GM21447 (cell line): ENCODE results near the gene PUM1.

Experiments
- ATAC-seq: cut with Tn5 transposase; IDR thresholded peaks from one replicate; pipeline ENCODE4 v1.9.1; 2021; ENCODE audit not compliant: unreplicated experiment

The PUM1 gene

DNA sequence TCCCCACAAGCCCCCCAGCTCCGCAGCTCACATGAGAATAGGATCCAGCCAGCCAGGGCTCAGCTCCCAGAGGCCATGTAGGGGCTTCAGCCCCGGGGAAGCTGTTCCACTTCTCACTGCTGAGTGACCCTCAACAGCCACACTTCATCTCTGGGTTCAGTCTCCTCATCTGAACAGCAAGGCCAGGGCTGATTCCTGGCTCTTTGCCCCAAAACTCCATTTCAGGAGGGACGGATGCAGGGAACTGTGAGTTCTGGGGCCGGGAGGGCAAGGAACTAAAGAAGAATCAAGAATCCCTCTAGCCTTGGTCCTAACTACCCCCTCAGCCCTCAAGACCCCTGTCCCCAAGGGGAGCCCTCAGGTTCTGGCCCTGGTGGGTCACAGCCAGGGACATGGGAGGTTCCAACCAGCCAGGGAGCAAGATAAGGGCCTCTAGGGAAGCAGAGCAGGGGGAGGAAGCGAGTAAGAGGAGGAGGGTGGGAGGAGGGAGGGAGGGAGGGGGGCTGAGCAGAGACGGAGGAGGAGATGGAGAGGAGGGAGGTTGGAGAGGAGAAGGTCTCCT, 170.1 kb downstream of the PUM1 start:
- no peak for ATAC-seq

DNA sequence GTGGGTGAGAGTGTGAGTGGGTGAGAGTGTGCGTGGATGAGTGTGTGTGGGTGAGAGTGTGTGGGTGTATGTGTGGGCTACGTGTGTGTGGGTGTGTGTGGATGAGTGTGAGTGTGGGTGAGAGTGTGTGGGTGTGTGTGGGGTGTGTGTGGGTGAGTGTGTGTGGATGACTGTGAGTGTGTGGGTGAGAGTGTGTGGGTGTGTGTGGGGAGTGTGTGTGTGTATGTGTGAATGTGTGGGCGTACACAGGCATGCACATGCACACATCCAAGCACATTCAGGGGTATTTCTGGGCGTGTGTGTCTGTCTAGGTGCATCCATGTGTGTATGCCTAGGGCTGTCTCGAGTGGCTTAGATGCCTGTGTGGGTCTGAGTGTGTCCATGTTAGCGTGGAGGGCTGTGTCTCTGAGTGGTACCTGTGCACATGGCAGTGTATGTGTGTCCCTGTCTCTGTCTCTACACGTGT, 171.0 kb downstream of the PUM1 start:
- no peak for ATAC-seq

DNA sequence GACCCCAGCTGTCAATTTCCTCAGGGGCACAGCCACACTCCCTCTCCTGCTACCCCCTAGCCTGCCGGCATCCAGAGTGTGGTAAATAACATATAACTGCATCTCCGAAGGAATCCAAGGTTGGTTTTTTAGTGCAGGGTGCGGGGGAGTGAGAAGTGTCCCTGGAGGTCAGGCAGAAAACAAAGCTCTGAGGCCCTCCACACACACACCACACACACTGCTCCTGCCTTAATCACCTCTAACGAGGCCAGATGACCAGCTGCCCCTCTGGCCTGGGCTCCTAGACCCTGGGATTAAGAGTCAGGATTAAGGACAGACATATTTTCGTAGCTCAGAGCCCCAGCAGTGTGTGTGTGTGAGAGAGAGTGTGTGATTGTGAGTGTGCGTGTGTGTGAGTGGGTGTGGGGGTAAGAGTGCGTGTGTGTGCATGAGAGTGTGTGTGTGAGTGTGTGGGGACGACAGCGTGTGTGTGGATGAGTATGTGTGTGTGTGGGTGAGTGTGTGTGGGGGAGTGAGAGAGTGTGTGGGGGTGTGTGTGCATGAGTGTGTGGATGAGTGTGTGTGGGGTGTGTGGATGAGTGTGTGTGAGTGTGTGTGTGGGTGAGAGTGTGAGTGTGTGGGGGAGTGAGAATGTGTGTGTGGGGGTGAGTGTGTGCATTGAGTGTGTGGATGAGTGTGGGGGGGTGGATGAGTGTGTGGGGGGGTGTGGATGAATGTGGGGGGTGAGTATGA, 171.6 kb downstream of the PUM1 start:
- ATAC-seq, result no peak

DNA sequence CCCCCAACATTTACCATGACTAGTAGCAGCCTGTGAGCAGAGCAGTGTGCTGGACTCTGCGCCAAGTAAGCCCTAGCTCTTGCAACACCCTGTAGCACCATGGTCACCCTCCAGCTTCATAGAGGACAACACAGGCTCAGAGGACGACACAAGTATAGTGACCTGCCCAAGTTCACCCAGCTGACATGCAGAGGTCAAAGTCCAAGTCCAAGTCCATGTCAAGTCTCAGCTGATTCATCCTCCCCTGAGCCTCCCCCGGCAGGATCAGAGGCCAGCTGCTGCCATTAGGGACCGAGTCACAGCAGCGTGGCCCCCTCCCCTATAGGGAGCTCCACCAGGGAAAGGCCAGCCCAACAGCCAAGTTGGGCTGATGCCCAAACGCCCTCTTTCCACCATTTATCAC, 172.8 kb downstream of the PUM1 start:
- no peak for ATAC-seq

DNA sequence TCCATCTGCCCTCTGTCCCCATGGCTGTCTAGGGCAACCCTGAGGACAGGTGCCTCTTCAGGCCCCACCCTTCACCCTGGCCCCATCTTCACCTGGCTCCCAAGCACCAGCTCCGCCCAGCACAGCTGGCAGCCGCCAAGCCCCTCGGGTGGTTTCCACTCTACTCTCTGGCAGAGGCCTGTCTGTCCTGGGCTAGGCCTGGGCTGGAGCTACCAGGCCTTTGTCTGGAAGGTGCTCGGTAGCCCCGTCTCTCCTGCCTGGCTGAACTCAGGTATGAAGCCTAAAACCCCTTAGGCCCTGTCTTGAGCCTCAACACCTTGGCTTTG, 174.3 kb downstream of the PUM1 start:
- ATAC-seq, result no peak

DNA sequence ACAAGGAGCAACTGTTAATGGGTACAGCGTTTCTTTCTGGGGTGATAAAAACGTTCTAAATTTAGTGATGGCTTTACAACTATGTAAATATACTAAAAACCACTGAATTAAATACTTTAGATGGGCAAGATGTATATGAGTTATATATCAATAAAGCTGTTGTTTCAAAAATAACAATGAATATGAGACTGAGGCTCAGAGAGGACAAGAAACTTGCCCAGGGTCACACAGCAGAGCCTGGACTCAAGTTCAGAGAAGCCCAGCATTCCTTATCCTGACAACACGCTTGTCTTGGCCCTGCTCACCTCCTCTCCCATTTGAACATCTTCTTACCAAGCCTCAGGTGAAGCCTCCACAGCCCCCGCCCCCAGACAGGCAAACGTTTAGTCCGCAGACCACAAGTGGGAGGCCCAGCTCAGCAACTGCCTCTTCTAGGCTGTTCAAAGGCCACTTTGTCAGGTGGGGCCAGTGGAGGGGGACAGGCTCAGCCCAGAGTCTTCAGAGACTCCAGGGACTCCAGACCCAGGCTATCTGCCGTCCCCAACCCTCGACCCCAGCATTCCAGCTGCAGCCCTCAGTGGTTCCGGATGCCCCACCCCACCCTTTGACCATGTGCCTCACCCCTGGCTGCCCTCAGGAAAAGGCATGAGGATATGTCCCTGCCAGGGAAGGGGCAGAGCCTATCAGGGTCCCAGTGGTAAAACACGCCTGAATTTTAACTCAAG, 174.9 kb downstream of the PUM1 start:
- ATAC-seq, result no peak

DNA sequence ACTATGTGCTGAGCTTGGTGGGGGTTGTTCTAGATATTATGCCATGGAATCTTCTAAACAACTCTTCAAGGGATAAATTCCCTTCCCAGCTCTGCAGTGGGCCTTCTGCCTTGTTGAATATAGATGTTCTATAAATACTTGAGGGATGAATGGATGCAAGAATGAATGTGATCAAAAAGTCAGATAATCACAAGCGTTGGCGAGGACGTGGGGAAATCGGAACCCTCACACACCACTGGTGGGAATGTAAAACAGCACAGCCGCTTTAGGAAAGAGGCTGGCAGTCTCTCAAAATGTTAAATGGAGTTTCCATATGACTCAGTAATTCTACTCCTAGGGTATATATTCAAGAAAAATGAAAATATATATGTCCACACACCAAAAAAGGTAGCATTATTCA, 176.0 kb downstream of the PUM1 start:
- no peak for ATAC-seq

DNA sequence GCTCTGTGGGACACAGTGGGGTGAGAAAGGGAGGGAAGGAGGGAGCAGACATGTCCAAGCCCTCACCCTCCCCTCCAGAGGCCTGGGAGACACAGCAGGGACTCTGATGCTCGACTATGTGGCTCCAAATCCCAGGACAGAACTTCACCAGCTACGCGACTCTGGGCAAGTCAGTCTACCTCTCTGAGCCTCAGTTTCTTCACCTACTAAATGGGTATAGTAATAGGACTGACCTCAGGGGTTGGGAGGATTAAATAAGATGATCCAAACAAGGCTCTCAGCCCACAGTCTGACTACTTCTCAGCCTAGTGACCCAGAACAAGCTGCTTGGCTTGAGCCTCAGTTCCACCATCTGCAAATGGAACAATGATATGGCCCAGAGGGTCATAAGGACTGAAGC, 176.5 kb downstream of the PUM1 start:
- ATAC-seq, result no peak

DNA sequence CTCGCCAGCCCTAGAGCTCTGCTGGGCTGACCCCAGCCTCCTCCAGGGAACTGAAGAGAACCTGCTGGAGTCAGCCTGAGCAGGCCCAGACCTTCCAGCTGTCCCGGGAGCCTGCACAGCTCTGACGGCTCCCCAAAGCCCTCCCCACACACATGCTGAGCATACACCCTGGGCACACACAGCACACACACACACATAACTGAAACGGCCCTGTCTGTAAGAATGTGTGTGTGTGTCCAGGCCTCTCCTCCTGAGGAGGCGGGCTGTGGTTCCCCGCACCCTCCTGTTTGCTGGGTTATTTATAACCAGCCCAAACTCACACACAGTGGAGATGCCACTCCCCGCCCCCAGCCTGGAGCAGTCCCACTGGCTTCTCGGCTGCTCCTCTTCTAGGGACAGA, 177.1 kb downstream of the PUM1 start:
- no peak for ATAC-seq

DNA sequence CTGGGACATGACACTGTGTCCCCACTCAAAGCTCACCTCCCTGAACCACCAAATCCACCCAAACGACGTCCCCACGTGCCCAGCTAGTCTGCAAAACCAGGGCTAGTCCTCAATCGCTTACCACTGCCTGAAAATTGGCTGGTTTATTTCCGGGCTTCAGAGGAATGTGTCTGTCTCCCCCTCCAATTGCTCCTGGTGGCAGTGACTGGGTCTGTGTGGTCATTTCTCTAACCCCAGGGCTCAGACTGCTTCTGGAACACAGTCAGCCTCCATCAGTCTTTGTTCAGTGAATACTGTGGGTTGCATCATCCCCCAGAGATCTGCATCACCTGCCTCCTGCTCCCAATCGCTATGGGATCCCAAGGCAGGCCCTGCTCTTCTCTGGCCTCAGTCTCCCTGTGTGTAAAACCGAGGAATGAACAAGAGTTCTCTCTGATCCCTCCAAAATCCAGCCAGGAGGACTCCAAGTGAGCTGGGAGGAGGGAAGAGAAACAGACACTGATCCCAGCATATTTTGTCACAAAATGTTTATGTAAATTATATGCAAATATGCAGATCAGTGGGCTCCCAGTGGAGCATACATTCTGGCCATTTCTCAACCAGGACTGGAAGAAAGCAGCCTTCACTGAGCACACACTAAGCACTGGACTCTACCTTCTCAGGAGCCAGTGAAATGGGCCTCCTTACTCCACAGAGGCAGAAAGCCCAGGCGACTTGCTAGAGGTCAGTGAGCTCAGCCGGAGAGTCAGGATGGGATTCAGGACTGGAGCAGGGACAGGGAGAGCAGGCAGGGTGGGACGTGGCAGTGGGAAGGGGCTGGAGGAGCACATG, 177.8 kb downstream of the PUM1 start:
- ATAC-seq, result no peak

DNA sequence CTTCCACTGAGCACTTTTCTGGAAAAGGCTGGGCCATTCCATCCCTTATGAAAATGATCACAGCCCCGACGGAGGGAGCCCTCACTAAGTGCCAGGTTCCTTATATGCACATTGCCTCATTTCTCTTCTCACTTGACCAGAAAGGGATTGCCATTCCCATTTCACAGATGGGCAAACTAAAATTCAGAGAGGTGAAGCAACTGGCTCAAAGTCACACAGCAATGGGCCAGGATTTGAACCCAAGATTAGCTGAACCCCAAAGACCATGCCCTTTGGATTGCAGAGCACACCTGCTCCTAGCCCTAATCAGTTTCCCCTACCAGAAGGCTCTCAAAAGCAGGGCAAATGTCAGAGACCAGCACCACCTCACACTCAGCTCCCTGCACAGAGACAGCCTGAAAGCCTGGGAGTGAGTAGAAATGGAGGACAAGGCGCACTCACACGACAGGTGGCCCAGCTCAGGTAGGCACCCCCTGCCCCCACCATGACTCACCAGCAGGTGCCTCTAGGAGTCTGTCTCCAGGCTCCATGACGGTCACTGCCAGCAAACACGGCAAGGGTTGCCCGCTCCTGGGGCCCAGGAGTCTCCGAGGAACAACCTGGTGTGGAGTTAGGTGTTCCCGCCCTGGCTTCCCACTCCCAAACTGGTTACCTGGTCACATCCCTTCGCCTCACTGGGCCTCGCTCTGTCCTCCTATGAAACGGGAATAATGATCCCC, 178.6 kb downstream of the PUM1 start:
- no peak for ATAC-seq

DNA sequence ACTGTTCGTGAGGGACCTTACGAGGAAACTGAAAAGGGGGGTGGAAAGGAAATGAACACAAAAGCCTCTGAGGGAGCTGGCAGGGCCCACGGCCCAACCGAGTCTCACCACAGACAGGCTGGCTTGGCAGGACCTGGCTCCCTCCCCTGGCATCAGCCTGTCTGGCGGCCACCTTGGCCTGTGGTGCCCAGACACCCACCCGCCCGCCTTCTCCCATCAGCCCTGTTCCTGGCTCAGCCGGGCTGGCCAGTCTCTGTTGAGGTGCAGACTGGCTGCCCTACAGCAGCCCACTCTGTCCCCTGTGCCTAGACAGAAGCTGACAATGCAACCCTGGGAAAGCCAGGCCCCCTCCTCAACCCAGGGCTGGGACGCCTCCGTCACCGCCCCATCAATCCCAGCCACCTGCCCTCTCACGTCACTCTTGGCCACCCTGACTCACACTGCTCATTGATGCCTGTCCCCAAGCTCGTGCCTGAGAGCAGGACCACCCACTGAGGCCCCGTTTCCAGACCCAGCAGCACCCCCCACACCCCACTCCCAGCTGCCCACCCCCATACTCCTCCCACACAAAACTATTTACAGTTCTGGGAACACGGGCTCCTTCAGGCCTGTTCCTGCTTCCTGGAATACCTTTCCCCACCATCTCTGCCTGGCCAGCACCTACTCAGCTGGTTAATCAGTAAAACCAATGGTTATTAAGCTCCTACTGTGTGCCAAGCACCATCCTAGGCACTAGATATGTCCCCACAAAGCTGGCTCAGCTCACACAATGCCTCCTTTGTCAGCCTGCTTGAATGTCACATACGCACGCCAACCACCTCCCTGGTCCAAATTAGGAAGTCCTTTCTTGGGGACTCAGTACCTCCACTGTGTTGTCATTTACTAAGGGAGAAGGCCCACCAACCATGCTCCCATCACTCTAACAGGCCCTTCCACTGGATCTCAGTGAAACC, 179.7 kb downstream of the PUM1 start:
- ATAC-seq, result no peak

DNA sequence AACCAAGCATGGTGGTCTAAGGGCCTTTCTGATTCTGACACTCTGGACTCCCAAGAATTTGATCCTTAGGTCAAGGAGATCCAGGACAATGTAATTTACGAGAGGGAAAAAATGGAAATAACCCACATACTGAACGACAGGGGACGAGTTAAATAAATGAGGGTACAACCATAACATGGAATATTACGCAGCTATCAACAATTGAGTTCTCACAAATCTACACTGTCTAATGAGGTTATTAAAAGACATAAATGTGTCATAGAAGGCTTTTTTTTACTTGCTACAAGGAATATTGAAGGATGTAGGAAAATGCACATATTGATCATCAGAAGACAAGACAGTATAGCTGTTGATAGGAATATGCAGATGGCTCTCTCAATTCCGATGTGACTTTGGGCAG, 180.8 kb downstream of the PUM1 start:
- no peak for ATAC-seq

DNA sequence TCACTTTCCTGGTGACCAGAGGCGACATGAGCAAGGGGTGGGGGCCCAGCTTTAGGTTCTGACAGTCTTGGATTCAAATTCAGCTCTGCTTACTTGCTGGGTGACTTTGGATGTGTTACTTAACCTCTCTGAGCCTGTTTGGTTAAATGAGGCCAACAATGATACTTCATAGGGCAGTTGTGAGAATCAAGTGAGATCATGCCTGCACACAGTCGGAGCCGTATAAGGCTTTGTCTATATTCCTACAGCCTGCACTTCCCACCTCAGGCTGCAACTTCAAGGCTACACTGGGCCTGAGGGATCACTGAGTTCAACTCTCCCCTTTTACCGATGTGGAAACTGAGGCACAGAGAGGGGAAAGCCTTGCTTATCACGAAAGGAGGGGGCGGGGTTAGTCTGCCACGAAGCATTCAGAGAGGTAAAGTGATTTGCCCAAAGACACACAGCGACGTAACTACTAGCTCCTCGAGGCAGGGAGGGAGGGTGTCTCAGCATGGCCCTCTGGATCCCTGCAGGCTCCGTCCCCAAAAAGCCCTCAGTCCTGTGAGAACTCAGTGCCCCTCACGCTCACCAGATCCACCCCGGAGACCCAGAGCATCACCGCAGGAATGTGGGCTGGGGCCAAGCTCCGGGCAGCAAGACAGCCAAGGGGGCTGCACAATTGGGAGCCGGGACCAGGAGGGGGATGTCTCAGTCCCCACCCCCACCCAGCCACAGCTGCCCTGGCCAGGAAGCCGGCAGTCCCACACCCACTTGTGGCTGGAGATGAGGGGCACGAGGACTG, 181.9 kb downstream of the PUM1 start:
- ATAC-seq, result no peak

DNA sequence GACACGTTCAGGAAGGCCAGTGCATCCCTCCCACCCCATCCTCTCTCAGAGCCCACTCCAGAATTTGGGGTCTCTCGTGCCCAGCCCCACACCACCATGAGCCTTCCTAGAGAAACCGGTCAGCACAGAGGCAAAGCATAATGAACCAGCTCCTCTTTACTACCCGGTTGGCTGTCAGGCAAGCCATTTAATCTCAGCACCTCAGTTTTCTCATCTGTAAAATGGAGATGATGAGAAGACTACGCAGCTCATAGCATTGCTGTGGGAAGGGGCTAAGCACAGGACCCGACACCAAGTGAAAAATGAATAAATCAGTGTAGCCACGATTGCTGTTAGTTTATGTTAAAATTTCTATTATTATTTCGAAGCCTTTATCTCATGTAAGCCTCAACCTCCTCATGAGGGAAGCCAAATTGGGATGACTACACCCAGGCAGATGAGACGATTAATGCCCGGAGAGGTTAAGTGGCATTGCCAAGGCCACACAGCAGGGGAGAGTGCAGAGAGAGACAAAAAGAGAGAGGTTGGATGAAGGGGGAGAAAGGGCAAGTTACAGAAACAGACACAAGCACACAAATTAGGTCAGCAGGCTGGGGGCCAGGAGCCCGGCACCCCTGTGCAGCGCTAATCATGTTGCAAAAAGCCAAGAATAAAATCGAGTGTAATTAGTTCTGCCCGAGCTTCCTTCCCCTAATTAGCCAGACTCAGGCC, 182.7 kb downstream of the PUM1 start:
- no peak for ATAC-seq
